Coronary artery (tissue), 2 donors: ENCODE results near the gene SETD1B.
"Not testable (repeated sequence)": the region's sequence is repeated elsewhere in the genome, so short reads cannot be mapped to it uniquely, and the experiment has no call there.

Experiments used
- DNase-seq: peaks from one replicate; pipeline ENCODE4 v3.0.0-alpha.2; 2017; ENCODE audit warnings: low spot score
- H3K27ac ChIP-seq, 2 donors: fragments of 200-600 bp; sonication (generic); one replicate each; pipeline ENCODE4 v1.5.1; 2016 to 2019
- H3K4me3 ChIP-seq: fragments of 200-600 bp; sonication (generic); 2 replicates; pipeline ENCODE4 v1.5.1; 2016; ENCODE audit warnings: mild to moderate bottlenecking, moderate library complexity
- TF ChIP-seq, protein P1 (sequence below): fragments of 200-600 bp; sonication (generic); IDR thresholded peaks from one replicate; pipeline ENCODE4 v1.5.1; 2019; ENCODE audit warnings: antibody characterized with exemption

SETD1B gene

DNA sequence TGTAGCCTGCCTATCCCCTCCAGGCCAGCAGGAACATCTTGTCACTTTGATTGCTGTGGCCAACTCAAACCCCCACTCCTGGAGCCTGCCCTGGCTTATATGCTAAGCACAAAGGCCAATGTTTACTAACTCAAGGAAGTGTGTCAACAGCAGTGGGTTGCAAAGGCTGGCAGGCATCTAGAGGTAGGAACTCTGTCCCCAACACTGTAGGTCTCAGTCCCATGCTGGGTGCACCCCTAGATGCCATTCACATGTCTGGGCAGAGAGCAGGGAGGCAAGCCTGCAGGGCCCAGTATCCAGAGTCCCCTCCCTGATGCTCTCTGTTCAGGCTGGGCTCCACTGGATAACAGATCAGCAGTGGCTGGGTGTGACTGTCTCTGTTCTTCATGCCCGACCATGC, 56.4 kb downstream of the SETD1B start:
- Histone ChIP-seq H3K4me3 (no peak overlapping the region), H3K27ac (peak overlapping the region; percentile 89 to 94)
- no peak for DNase-seq
- TF ChIP-seq, protein P1, sequence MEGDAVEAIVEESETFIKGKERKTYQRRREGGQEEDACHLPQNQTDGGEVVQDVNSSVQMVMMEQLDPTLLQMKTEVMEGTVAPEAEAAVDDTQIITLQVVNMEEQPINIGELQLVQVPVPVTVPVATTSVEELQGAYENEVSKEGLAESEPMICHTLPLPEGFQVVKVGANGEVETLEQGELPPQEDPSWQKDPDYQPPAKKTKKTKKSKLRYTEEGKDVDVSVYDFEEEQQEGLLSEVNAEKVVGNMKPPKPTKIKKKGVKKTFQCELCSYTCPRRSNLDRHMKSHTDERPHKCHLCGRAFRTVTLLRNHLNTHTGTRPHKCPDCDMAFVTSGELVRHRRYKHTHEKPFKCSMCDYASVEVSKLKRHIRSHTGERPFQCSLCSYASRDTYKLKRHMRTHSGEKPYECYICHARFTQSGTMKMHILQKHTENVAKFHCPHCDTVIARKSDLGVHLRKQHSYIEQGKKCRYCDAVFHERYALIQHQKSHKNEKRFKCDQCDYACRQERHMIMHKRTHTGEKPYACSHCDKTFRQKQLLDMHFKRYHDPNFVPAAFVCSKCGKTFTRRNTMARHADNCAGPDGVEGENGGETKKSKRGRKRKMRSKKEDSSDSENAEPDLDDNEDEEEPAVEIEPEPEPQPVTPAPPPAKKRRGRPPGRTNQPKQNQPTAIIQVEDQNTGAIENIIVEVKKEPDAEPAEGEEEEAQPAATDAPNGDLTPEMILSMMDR, result no peak

DNA sequence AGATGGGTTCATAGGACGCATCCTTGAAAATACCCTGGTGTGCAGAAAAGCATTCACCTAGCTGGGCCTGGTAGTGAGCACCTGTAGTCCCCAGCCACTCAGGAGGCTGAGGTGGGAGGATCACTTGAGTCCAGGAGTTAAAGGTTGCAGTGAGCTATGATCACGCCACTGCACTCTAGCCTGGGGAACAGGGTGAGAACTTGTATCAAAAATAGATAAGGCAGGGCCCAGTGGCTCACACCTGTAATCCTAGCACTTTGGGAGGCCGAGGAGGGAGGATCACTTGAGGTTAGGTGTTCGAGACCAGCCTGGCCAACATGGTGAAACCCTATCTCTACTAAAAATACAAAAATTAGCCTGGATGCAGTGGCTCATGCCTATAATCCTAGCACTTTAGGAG, 56.9 kb downstream of the SETD1B start:
- peak overlapping the region in 1 of 2 donors; percentile 94 for H3K27ac ChIP-seq
- H3K4me3 ChIP-seq, DNase-seq: not testable (repeated sequence)

DNA sequence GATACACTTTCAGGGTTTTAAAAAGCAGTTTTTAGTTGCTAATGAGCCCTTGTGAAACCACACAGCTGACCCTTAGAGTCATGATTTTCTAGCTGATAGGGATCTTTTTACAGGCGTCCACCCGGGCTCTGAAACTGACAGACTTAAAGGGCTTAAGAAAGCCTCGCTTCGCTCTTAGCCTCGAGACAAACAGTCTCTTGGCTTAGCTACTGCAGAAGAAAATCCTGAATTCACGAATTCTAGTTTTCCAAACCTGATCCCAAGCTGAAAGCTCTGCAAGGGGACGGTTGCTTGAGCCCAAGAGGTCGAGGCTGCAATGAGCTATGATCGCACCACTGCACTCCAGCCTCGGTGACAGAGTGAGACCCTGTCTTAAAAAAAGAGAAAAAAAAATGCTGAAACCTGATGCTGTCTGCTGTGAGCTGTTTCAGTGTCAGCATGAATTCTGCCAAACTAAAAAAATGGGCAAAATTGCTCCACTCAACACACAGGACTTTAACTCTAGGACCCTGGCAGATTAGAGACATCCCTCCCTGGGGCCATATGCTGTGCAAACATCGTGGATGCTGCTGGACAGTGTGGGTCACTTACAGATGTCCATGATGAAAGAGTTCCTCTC, 57.9 kb downstream of the SETD1B start:
- TF ChIP-seq, protein P1, result no peak
- no peak overlapping the region for H3K4me3 ChIP-seq
- DNase-seq, result no peak
- peak overlapping the region in 1 of 2 donors; percentile 46 for H3K27ac ChIP-seq

DNA sequence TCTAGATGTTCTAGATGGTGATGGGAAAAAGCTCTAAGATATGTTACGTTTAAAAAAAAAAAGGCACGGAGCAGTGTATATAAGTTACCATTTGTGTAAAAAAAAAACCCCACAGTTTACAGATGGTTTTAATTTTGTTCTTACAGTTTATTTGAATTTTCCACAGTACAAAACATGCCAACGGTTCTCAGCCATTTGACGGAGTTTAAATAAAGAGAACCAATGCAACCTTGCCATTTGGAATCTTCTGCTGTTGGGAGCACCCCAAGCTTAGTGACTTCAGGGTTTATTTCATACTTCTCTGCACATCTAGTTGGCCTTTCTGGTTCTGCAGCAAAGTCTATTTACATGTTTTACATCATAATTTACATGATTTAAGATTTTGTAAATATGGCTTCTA, 62.5 kb downstream of the SETD1B start:
- Histone ChIP-seq H3K27ac (no peak overlapping the region), H3K4me3 (no peak overlapping the region)
- TF ChIP-seq, protein P1, result no peak
- DNase-seq, result no peak

DNA sequence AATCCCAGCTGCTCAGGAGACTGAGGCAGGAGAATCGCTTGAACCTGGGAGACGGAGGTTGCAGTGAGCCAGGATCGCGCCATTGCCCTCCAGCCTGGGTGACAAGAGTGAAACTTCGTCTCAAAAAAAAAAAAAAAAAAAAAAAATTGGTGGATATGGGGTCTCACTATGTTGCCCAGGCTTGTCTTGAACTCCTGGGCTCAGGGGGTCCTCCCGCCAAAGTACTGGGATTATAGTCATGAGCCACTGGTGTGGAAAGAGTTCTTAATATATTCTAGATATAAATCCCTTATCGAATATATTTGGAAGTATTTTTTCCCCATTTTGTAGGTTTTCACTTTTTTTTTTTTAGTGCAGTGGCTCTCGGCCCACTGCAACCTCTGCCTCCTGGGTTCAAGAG, 65.4 kb downstream of the SETD1B start:
- not testable (repeated sequence) for DNase-seq, H3K27ac ChIP-seq, H3K4me3 ChIP-seq

DNA sequence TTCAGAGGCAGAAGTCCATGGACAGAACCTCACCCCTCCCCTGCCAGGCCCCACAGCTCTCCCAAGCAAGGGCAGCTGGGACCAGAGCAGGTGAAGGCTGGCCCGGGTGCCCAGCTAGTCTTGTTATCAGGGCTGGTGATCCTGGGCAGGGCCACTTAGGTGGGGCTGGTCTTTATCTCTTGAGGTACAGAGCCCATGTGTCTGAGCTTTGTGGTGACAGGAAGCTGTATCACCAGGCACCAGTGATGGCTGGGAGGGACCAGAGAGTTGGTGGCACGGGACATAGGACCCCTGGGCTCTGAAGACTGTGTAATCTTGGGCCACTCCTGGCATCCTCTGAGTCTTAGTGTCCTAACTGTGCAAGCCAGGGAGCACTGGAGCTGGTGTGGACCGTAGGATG, 67.7 kb downstream of the SETD1B start:
- Histone ChIP-seq H3K27ac (no peak overlapping the region), H3K4me3 (no peak overlapping the region)
- TF ChIP-seq, protein P1, result no peak
- DNase-seq, result no peak

DNA sequence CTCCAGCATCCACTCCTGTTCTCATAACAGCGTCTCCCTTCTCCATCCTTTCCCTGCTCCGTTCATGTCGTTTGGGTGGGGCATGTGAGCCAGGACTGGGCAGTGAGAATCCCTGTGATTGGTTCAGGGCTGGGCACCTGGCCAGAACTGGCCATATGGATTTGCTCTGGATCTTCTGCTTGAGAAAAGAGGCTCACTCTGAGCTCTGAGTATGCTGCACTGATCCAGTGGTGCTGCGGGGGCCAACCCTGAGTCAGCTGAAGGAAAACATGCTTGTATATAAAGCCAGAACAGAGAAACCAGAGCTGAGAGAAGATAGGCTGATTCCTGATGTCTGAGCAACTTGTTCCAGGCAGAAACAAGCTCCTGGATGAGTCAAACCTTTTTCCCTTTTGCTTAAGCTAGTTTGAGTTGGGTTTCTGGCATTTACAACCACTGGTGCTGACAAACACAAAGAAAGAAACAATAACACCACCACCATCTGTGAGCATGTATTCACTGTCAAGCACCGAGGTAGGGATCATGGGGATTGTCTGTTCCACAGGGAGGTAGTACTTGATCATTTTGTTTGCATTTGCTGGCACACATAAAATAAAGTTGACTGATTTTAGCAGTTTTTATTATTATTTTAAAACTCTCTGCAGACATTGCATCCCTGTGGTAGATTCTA, 68.9 kb downstream of the SETD1B start:
- TF ChIP-seq, protein P1, result no peak
- H3K27ac ChIP-seq, result peak overlapping the region in 1 of 2 donors; percentile 51
- DNase-seq, result no peak

DNA sequence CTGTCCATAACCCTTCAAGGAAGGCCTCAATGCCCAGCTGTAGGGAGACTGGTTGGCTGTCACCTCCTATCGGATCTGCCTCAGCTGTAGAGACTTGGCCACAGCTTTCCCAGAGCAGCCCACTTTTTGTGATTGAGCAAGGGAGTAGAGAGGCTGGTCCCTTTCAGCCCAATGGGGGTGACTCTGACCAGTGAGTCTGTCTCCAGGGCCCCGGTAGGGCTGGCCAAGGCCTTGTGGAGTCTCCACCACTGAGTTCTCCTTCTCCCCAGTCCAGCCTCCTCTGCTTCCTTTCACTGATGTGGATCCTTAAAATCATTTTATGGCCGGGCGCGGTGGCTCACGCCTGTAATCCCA, 69.4 kb downstream of the SETD1B start:
- H3K27ac ChIP-seq, result peak overlapping the region in 1 of 2 donors; percentile 51
- DNase-seq, result no peak
- TF ChIP-seq, protein P1, result no peak
- H3K4me3 ChIP-seq, result no peak overlapping the region

More for the DNA sequence above, 68.9 kb downstream of the SETD1B start:
- H3K4me3 ChIP-seq, result no peak overlapping the region
